ENCODE results near the gene ASCC3. TPM values are rescaled to one million over a fixed set of nuclear protein-coding genes. Genes with fewer than 3 reads are reported as not detected.

The ASCC3 gene
- total RNA-seq, 4 donors from 2014 or later: 20.3 to 26.8 (median 24.5) TPM

DNA sequence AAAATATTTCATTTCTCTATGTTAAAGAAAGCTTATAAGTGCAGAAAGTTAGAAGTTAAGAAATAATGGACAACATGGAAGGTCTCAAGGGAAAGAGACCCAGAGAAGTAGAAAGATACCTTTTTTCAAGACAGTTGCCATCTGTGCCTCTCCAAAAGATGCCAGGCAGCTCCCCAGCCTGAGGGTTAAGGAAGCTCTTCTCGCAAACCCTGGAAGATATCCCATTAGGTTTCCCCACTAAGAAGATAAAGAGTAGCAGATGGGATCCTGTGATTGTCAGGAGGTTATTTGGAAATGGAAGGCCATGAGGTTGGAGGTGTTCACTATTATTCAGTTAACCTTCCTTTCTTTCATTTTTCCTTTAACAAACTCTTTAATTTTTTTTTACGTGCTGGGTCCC, 306.3 kb downstream of the ASCC3 start:
- no peak for DNase-seq (ENCODE audit: low spot score in 2 of 2)
- intact Hi-C loops (cut with DNase I; ENCODE audit: low total_unique reads): no loop called here
- no peak for TF ChIP-seq POLR2A (IDR thresholded peaks at IDR 0.05)
- TF ChIP-seq, protein P1, sequence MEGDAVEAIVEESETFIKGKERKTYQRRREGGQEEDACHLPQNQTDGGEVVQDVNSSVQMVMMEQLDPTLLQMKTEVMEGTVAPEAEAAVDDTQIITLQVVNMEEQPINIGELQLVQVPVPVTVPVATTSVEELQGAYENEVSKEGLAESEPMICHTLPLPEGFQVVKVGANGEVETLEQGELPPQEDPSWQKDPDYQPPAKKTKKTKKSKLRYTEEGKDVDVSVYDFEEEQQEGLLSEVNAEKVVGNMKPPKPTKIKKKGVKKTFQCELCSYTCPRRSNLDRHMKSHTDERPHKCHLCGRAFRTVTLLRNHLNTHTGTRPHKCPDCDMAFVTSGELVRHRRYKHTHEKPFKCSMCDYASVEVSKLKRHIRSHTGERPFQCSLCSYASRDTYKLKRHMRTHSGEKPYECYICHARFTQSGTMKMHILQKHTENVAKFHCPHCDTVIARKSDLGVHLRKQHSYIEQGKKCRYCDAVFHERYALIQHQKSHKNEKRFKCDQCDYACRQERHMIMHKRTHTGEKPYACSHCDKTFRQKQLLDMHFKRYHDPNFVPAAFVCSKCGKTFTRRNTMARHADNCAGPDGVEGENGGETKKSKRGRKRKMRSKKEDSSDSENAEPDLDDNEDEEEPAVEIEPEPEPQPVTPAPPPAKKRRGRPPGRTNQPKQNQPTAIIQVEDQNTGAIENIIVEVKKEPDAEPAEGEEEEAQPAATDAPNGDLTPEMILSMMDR (IDR thresholded peaks at IDR 0.05): no peak
- H3K4me3 ChIP-seq (ENCODE audit: low read depth, poor library complexity, severe bottlenecking): no peak overlapping the region
- WGBS, 2 donors: 88 to 92% methylated on average over 2 of the region's 2 CpGs

DNA sequence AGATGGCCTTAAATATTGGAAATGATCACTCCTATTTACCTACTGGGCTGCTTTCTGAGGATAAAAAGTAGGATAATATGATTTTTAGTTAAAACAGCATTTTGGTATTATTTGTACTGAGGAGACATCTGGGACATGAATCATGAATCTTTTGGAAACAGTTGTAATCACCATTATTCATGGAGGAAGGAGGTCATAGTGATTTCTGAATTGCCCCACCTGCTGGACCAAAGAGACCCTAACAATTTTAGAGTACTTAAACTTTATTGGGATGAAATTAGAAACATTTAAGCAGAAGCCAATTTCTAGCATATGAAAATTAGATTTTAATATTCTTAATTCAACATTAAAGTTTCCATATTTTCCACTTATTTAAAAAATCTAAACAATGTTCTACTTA, 308.0 kb downstream of the ASCC3 start:
- H3K4me3 ChIP-seq (ENCODE audit: low read depth, poor library complexity, severe bottlenecking): no peak overlapping the region
- DNase-seq (ENCODE audit: low spot score in 2 of 2): no peak
- no peak for TF ChIP-seq POLR2A (IDR thresholded peaks at IDR 0.05)
- TF ChIP-seq, protein P1 (IDR thresholded peaks at IDR 0.05): no peak
- intact Hi-C loops (cut with DNase I; ENCODE audit: low total_unique reads): no loop called here

DNA sequence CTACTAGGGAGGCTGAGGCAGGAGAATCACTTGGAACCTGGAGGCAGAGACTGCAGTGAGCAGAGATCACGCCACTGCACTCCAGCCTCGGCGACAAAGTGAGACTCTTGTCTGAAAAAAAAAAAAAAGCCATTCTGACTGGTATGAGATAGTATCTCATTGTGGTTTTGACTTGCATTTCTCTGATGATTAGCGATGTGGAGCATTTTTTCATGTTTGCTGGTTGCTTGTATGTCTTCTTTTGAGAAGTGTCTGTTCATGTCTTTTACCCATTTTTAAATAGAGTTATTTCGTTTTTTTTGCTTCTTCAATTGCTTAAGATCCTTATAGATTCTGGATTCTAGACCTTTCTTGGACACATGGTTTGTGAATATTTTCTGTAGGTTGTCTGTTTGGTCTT, 312.9 kb downstream of the ASCC3 start:
- DNase-seq (ENCODE audit: low spot score in 2 of 2): no peak
- TF ChIP-seq, protein P1 (IDR thresholded peaks at IDR 0.05): no peak
- no peak for TF ChIP-seq POLR2A (IDR thresholded peaks at IDR 0.05)
- intact Hi-C loops (cut with DNase I; ENCODE audit: low total_unique reads): no loop called here
- 96 to 98% methylated on average over 5 of the region's 5 CpGs for WGBS, 2 donors
- H3K4me3 ChIP-seq (ENCODE audit: low read depth, poor library complexity, severe bottlenecking): no peak overlapping the region

DNA sequence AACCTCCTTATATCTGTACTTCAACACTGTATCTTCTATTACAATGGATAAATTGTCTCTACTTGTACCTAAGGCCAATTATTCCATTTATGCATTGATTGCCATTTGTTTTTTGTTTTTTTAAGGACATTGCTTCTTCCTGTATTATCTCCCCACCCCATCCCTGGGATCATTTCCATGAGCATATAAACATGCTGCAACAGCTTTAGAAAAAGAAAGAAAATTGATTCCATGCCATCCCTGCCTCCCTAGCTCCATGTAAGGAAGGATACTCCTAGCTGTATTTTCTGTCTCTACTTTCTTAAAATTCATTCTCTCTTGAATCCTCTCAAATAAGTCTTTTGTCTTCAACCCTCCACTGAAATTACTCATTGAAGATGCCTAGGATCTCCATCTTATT, 314.6 kb downstream of the ASCC3 start:
- intact Hi-C loops (cut with DNase I; ENCODE audit: low total_unique reads): no loop called here
- no peak for DNase-seq (ENCODE audit: low spot score in 2 of 2)
- H3K4me3 ChIP-seq (ENCODE audit: low read depth, poor library complexity, severe bottlenecking): no peak overlapping the region
- TF ChIP-seq, protein P1 (IDR thresholded peaks at IDR 0.05): no peak
- TF ChIP-seq POLR2A (IDR thresholded peaks at IDR 0.05): no peak

DNA sequence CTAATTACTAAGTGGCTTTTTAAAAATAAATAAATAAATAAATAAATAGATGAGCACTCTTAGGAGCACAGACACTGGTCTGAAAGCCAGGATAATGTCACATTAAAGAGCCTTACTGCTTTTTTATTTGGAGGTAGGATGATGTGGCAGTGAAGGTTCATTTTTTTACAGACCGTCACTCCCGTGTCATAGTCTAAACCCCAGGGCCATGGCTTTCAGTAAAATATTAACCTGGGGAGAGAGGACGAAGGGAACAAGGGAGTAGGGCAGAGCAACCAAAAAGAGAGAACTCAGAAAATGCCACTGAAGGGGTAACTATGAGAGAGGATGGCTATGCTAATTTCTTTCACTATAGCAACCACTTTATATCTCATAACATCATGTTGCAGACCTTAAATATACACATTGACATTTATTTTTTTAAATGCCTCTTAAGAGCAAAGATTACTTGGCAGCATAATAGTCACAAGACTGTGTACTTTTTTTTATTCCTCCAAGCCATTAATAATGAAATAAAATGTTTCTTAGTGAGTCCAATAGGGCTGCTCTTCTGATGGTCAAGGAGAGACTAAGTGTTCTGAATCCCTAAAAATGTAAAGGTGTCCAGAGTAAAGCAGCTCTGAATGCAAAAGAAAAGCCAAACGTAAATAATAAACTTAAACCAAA, 315.6 kb downstream of the ASCC3 start:
- WGBS, 2 donors: 88 to 91% methylated on average over 4 of the region's 4 CpGs
- H3K4me3 ChIP-seq (ENCODE audit: low read depth, poor library complexity, severe bottlenecking): no peak overlapping the region
- intact Hi-C loops (cut with DNase I; ENCODE audit: low total_unique reads): no loop called here

More for the DNA sequence above, 315.6 kb downstream of the ASCC3 start:
- TF ChIP-seq, protein P1 (IDR thresholded peaks at IDR 0.05): no peak
- TF ChIP-seq POLR2A (IDR thresholded peaks at IDR 0.05): no peak
- DNase-seq (ENCODE audit: low spot score in 2 of 2): no peak

All from lower leg skin (tissue), 4 donors.